Body of pancreas (tissue), 4 donors: ENCODE data around the gene PCGF1. TPM values are rescaled to one million over a fixed set of nuclear protein-coding genes. Genes with fewer than 3 reads are reported as not detected.

ENCODE experiments used
- ATAC-seq: fragments of 150-250 bp; one replicate; pipeline ENCODE4 v1.9.1; 2016
- DNase-seq, 4 donors: peaks; one replicate each; pipeline ENCODE4 v3.0.0-alpha.2; 2019
- H3K27ac ChIP-seq, 4 donors: fragments of 200-600 bp; sonication (generic); 1 replicate in 3 of 4; 2 replicates in 1 of 4; pipeline versions ENCODE4 v1.5.1 to v1.6.1; 2016 to 2019; ENCODE audit warnings: mild to moderate bottlenecking in 1 of 4, mixed read lengths in 1 of 4, moderate library complexity in 1 of 4
- H3K27me3 ChIP-seq, 2 donors: fragments of 200-600 bp; sonication (generic); one replicate each; pipeline ENCODE4 v1.6.0; 2016; ENCODE audit warnings: mild to moderate bottlenecking in 1 of 2
- H3K36me3 ChIP-seq, 2 donors: fragments of 200-600 bp; sonication (generic); replicated peaks in 1 of 2; 2 replicates each; pipeline ENCODE4 v1.5.1; 2016; ENCODE audit warnings: low read depth in 2 of 2; ENCODE audit not compliant: insufficient read depth in 1 of 2
- H3K4me1 ChIP-seq: fragments of 200-600 bp; sonication (generic); one replicate; pipeline ENCODE4 v1.6.0; 2016
- H3K4me3 ChIP-seq, 2 donors: fragments of 200-600 bp; sonication (generic); 1 replicate in 1 of 2; 2 replicates in 1 of 2; pipeline ENCODE4 v1.5.1; 2016 to 2019
- H3K9me3 ChIP-seq, 3 donors: fragments of 200-600 bp; sonication (generic); 1 replicate in 2 of 3; 2 replicates in 1 of 3; pipeline ENCODE4 v1.5.1; 2016
- POLR2A ChIP-seq, 3 donors: fragments of 450-650 bp; IDR thresholded peaks; one replicate each; pipeline ENCODE4 v1.6.1; 2016; ENCODE audit warnings: antibody characterized with exemption in 3 of 3, mild to moderate bottlenecking in 2 of 3
- WGBS, 2 donors: methylation state at CpG; one replicate each; pipeline ENCODE4 v1.1.5; 2017; 5-methylcytosine and 5-hydroxymethylcytosine counted together
- intact Hi-C: fragments of 100-400 bp; cut with DNase I; formaldehyde crosslinking; loops from one replicate; pipeline ENCODE4 v1.15.1; 2023
- total RNA-seq, 2 donors: library from RNA; depleted of rRNA; stranded (reverse); fragments of >200 nt; gene quantifications; one replicate each; pipeline ENCODE4 v1.1.0, GENCODE V29; 2016
- TF ChIP-seq, protein P1 (sequence below), 7 experiments: fragments of 450-650 bp in 4 of 7; fragments of 200-600 bp in 3 of 7; sonication (generic) in 3 of 7; IDR thresholded peaks; one replicate each; pipeline ENCODE4 v1.5.1; 2016 to 2019; ENCODE audit warnings: antibody characterized with exemption in 7 of 7

The PCGF1 gene
- total RNA-seq, 2 donors from 2014 or later: 16.5 to 22.3 TPM

- H3K27me3 ChIP-seq: no peaks in the 10 kb centered on the region
- WGBS, 2 donors: 87 to 88% methylated on average over 5 to 6 of the region's 6 CpGs
- peaks cover 0 to 3% of the 10 kb centered on the region in 2 donors for H3K36me3 ChIP-seq
- H3K9me3 ChIP-seq: no peaks in the 10 kb centered on the region
- no peak for TF ChIP-seq POLR2A (IDR thresholded peaks at IDR 0.05)
- TF ChIP-seq, protein P1, sequence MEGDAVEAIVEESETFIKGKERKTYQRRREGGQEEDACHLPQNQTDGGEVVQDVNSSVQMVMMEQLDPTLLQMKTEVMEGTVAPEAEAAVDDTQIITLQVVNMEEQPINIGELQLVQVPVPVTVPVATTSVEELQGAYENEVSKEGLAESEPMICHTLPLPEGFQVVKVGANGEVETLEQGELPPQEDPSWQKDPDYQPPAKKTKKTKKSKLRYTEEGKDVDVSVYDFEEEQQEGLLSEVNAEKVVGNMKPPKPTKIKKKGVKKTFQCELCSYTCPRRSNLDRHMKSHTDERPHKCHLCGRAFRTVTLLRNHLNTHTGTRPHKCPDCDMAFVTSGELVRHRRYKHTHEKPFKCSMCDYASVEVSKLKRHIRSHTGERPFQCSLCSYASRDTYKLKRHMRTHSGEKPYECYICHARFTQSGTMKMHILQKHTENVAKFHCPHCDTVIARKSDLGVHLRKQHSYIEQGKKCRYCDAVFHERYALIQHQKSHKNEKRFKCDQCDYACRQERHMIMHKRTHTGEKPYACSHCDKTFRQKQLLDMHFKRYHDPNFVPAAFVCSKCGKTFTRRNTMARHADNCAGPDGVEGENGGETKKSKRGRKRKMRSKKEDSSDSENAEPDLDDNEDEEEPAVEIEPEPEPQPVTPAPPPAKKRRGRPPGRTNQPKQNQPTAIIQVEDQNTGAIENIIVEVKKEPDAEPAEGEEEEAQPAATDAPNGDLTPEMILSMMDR (IDR thresholded peaks at IDR 0.05): no peak
- peaks cover 22% of the 10 kb centered on the region for H3K4me1 ChIP-seq
- DNase-seq (no peak), ATAC-seq (no peak)
- intact Hi-C loops: no loop called here
- no peak overlapping the region for H3K4me3 ChIP-seq
- H3K27ac ChIP-seq: no peak overlapping the region
Measured at GRCh38 chr2:74474481-74474880, 33.0 kb downstream of the PCGF1 start.

DNA sequence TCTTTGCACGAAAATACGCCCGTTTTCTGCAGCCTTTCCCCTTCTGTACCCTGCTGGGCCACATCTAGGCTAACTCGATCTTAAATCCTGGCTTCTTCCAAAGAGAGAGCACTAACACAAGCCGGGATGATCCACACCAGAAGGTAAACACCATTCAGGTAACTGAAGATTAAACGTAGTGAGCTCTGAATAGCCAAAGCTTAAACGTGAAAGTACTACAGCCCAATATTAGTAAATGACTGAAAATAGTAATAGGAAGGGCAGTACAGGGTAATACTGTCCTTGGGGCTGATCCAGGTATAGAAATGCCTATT, 34.6 kb downstream of the PCGF1 start:
- no peak for DNase-seq
- Histone ChIP-seq H3K27ac (peak overlapping the region; percentile 73 to 92 (median 90)), H3K4me3 (peak overlapping the region; percentile 28 to 54), H3K4me1 (peaks cover 22% of the 10 kb centered on the region), H3K36me3 (peaks cover 0 to 3% of the 10 kb centered on the region in 2 donors), H3K27me3 (no peaks in the 10 kb centered on the region), H3K9me3 (no peaks in the 10 kb centered on the region)
- peak; percentile 6 for ATAC-seq
- TF ChIP-seq POLR2A (IDR thresholded peaks at IDR 0.05): no peak
- TF ChIP-seq, protein P1 (IDR thresholded peaks at IDR 0.05): no peak
- 4 to 11% methylated on average over 7 of the region's 7 CpGs for WGBS, 2 donors
- intact Hi-C loops: no loop called here

DNA sequence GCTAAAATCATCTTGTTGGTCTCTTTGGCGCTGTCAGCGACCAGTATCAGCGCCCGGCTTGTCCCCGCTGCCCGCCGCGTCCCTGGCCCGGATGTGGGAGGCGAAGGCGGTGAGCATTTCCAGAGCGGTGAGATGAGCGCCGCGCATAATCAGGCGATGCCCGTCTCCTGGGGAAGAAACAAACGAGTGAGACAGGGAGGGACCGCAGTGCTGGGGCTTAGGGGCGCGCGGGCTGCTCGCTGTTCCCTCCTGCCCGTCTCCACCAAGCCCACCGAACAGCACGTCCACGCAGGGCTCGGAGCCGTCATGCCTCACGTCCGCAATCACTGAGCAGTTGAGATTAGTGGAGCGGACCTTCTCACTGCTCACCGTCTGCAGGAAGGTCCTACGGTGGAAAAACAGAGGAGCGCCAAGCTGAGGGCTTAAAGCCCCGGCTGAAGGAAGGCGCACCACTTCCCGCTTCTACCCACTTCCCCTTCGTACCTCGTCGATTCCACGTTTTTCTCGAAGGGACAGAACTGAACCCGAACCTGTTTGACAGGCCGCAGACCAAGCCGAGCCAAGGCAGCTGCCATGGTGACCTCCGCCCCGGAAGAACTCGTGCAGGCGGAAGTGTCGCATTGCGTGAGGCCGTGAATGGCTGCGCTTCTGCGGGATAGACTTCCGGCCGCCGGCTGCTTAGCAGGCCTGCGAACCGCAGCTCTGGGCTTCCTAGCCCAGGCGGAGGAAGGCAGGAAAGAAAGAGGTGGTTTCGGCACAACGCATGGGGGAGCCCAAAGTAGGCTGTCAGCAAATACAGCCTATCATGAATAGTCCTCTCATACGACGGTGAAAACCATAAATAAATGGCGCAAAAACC, 35.2 kb downstream of the PCGF1 start, which contains the start of gene MRPL53:
MRPL53 (minus strand) TSS at position 595 of the 859 bp plus-strand sequence; CDS start at position 575, 20 bp downstream.
- intact Hi-C loops: no loop called here
- H3K36me3 ChIP-seq: peaks cover 0 to 3% of the 10 kb centered on the region in 2 donors
- DNase-seq (peak; percentile 94 to 96 (median 95)), ATAC-seq (peak; percentile 96)
- WGBS, 2 donors: 0 to 1% methylated on average over 47 to 66 of the region's 66 CpGs
- peaks cover 22% of the 10 kb centered on the region for H3K4me1 ChIP-seq
- H3K27me3 ChIP-seq: no peaks in the 10 kb centered on the region
- TF ChIP-seq, protein P1 (IDR thresholded peaks at IDR 0.05): no peak
- TF ChIP-seq POLR2A (IDR thresholded peaks at IDR 0.05): peak; percentile 59 to 91 (median 88)
- H3K9me3 ChIP-seq: no peaks in the 10 kb centered on the region
- H3K4me3 ChIP-seq: peak within 1 kb of the TSS; percentile 28 to 54
- peak within 1 kb of the TSS; percentile 73 to 92 (median 90) for H3K27ac ChIP-seq

GRCh38 chr2:74471332-74472065, 36.0 kb downstream of the PCGF1 start:
- no peak for DNase-seq
- 53 to 57% methylated on average over 16 of the region's 16 CpGs for WGBS, 2 donors
- Histone ChIP-seq H3K36me3 (peaks cover 0 to 3% of the 10 kb centered on the region in 2 donors), H3K27me3 (no peaks in the 10 kb centered on the region), H3K4me1 (peaks cover 23% of the 10 kb centered on the region), H3K9me3 (no peaks in the 10 kb centered on the region), H3K27ac (peak overlapping the region; percentile 73 to 92 (median 90)), H3K4me3 (peak overlapping the region; percentile 28 to 54)
- TF ChIP-seq, protein P1 (IDR thresholded peaks at IDR 0.05): no peak
- TF ChIP-seq POLR2A (IDR thresholded peaks at IDR 0.05): no peak
- ATAC-seq: no peak
- intact Hi-C loops: no loop called here
